ENCODE data around the gene COL4A1.

Gene COL4A1

GRCh38 chr13:110254751-110255553 lies 52.0 kb downstream of the COL4A1 start:
- DNase-seq = no peak

GRCh38 chr13:110254151-110254679 lies 52.7 kb downstream of the COL4A1 start:
- no peak for DNase-seq

- DNase-seq = no peak
These were observed 55.7 kb downstream of the COL4A1 start for GRCh38 chr13:110251193-110251819.

- no peak for DNase-seq
These were observed 56.6 kb downstream of the COL4A1 start for GRCh38 chr13:110250258-110250891.

GRCh38 chr13:110249326-110249725 lies 57.6 kb downstream of the COL4A1 start:
- no peak for DNase-seq

- no peak for DNase-seq
These were observed 58.4 kb downstream of the COL4A1 start for GRCh38 chr13:110248449-110249143.

- no peak for DNase-seq
These were observed 60.4 kb downstream of the COL4A1 start for GRCh38 chr13:110246530-110246929.

- DNase-seq = no peak
These were observed 61.5 kb downstream of the COL4A1 start for GRCh38 chr13:110245416-110245899.

GRCh38 chr13:110244976-110245375 lies 62.0 kb downstream of the COL4A1 start:
- no peak for DNase-seq

GRCh38 chr13:110244071-110244830 lies 62.7 kb downstream of the COL4A1 start:
- no peak for DNase-seq

GRCh38 chr13:110242615-110243014 lies 64.3 kb downstream of the COL4A1 start:
- no peak for DNase-seq

GRCh38 chr13:110240943-110241342 lies 66.0 kb downstream of the COL4A1 start:
- no peak for DNase-seq

- DNase-seq = no peak
These were observed 66.6 kb downstream of the COL4A1 start for GRCh38 chr13:110240352-110240751.

GRCh38 chr13:110239280-110240125 lies 67.5 kb downstream of the COL4A1 start:
- no peak for DNase-seq

- DNase-seq = no peak
These were observed 68.2 kb downstream of the COL4A1 start for GRCh38 chr13:110238818-110239195.

GRCh38 chr13:110237875-110238817 lies 68.8 kb downstream of the COL4A1 start:
- DNase-seq = no peak

GRCh38 chr13:110236831-110237261 lies 70.1 kb downstream of the COL4A1 start:
- no peak for DNase-seq

GRCh38 chr13:110236431-110236830 lies 70.5 kb downstream of the COL4A1 start:
- no peak for DNase-seq

GRCh38 chr13:110234532-110234931 lies 72.4 kb downstream of the COL4A1 start:
- DNase-seq = no peak

GRCh38 chr13:110233951-110234280 lies 73.0 kb downstream of the COL4A1 start:
- no peak for DNase-seq
